DND-41 (cell line): ENCODE results near the gene DHRS7B.

Experiments
- CTCF ChIP-seq: IDR thresholded peaks from 2 replicates; pipeline ENCODE4 v1.5.1; 2012; ENCODE audit warnings: borderline replicate concordance, low read length, moderate library complexity, mild to moderate bottlenecking; ENCODE audit not compliant: poor library complexity, severe bottlenecking; ENCODE audit errors: extremely low read depth
- EZH2 ChIP-seq: IDR thresholded peaks from 3 replicates; pipeline ENCODE4 v1.6.1; 2012; ENCODE audit warnings: borderline replicate concordance, low read depth, mild to moderate bottlenecking, moderate library complexity, low read length, inconsistent platforms; ENCODE audit not compliant: severe bottlenecking

DNA sequence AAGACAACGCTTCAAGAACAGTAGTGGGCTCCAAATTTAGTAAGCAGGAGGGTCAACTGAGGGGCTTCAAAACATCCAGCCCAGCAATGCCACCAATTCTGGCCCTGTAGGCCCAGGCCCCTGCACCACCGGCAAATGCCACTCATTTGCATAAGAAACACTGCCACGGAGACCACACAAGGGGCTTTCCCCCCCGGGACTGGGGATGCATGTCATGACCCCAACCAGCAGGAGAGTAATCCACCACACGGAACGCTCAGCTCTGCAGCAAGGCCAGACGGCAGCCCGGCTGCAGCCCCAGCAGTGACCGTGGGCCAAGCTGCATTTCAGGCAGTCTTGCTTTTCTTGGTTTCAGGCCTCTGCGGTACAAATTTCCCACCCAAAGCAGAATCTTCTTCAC lies 73.1 kb downstream of the DHRS7B start:
- no peak for TF ChIP-seq CTCF
- TF ChIP-seq EZH2 = no peak
